ELR (cell line): ENCODE measurements around the gene OVCH1.
A peak's percentile ranks its signal among the peaks of the same experiment; 100 is the strongest.
"Not testable (repeated sequence)": the region's sequence is repeated elsewhere in the genome, so short reads cannot be mapped to it uniquely, and the experiment has no call there.

ENCODE experiments used
- DNase-seq: peaks from one replicate; pipeline ENCODE4 v3.0.0-alpha.2; 2015; ENCODE audit warnings: low read depth

The OVCH1 gene

GRCh38 chr12:29503283-29503682, 5.8 kb upstream of the OVCH1 start:
- no peak for DNase-seq

GRCh38 chr12:29499235-29499634, 1.7 kb upstream of the OVCH1 start:
- DNase-seq, result no peak

GRCh38 chr12:29492891-29493290, 4.6 kb downstream of the OVCH1 start:
- DNase-seq, result no peak

DNA sequence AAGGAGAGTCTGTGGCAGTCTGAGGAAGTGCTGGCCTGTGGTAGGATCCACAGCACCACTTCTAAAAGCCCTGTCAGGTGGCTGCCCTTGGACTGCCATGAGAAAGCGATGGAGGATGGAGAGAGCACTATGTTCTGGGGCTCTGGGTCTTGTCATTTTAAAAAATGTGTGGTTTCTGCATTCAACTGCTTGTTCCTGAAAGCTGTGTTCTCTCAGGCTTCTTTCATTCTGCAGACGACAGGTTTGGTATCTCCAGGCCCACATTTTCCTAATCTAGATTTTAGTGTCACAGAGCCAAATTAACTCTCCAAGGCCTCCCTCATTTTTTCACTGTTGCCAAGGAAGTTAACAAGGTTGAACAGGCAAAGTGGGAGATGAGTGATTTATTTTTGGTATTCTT, 10.5 kb downstream of the OVCH1 start:
- no peak for DNase-seq

DNA sequence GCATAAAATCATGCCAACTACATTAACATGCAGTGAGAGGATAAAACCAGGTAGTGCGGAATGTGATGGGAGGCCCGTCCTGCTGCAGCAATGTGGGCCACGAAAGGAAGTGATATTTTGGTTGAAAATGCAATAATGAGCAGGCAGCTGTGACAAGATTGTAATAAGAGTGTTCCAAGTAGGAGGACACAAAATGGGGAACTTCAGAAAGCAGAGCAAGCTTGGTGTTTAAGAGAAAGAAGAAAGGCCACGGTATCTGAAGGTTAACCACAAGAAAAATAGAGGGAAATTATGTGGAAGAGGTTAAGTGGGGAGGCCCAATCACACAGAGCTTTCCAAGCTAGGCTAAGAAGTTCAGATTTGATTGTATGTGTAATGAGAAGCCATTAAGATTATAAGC, 34.3 kb downstream of the OVCH1 start:
- DNase-seq, result no peak

DNA sequence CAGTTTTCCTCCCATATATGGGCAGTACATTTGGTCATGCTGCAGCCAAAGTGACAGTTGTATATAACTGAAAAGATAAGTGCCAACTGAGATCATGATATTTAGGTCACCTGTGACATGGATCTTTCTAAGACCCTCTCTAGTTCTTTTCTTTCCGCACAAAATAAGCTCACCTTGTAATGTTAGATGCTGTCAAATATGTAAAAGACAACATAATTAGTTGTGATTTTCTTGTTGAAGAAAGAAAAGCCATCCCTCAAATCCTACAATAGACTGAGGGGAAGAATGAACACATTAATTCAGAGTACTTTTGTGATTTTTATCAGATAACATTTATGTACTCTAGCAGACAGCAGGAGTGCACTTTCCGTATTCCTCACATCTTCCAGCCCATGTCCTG, 37.4 kb downstream of the OVCH1 start:
- DNase-seq, result no peak

- DNase-seq, result no peak
These were observed 42.4 kb downstream of the OVCH1 start for GRCh38 chr12:29455087-29455486.

DNA sequence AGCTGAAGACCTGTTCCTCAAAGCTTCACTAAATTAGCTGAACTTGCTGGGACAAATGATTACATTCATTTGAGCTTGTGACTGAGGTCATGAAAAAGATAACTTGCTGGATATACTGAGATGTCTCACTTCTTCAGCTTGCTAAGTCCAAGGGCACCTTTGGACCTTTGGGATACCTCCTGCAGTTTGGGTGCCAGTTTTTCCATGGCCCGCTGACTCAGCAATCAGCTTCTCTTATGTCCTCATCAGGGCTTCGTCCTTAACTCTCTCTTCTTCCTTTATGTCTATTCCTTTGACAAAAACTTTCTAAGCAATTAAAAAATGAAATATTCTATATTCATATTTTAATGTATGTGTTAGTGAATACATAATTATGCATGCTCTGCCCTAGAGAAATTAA, 45.6 kb downstream of the OVCH1 start:
- DNase-seq, result no peak

DNA sequence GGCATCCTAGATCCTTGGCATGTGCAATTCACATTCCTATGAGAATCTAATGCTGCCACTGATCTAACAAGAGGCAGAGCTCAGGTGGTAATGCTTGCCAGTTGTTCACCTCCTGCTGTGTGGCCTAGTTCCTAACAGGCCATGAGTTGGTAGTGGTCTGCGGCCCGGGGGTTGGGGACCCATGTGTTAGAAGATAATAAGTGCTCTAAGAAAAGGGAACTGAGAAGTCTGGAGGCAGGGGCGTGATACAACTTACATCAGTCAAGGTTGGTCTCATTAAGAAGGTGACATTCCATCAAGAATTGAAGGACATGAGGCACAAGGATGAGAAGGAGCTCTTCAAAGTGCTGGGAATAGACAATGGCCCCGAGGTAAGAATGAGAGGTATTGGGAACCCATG, 49.3 kb downstream of the OVCH1 start:
- no peak for DNase-seq

DNA sequence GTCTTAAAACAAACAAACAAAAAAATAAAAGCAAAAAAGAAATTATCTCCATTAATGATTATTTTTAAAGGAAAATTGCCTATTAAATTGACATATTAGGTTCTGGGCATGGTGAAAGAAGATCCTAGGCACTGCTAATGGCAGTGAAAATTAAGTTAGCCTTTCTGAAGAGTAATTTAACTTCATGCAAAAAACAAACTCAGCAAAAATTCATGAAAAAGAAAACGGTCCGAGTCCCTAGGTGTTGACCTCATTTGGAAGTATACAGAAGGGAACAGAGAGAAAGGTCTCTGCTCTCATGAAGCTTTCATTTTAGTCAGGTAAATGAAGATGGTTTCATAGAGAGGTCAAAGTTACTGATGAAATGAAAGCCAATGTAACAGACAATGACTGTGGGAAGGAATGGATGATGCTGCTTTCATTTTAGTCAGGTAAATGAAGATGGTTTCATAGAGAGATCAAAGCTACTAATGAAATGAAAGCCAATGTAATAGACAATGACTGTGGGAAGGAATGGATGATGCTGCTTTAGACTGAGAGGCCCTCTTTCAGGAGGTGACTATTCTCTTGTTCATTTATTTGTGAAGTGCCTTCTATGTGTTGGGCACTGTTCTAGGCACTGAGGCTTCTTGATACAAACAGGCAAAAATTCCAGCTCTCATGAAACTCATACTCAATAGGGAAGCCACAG, 50.1 kb downstream of the OVCH1 start:
- DNase-seq, result no peak

DNA sequence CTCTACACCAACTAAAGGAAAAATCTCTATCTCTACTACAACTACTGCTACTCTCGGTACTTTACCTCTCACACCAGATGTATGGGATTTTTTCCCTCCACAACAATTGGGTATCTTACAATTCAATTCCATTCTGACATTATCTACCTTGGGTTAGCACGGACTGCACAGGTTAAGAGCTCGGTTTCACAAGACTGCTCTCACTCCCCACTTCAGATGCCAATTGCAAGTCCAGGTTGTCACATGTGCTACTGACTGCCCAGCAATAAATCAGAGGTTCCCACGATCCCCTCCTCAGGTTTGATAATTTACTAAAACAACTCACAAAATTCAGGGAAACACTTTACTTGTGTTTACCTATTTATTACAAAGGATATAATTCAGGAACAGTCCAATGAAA, 58.0 kb downstream of the OVCH1 start:
- no peak for DNase-seq

DNA sequence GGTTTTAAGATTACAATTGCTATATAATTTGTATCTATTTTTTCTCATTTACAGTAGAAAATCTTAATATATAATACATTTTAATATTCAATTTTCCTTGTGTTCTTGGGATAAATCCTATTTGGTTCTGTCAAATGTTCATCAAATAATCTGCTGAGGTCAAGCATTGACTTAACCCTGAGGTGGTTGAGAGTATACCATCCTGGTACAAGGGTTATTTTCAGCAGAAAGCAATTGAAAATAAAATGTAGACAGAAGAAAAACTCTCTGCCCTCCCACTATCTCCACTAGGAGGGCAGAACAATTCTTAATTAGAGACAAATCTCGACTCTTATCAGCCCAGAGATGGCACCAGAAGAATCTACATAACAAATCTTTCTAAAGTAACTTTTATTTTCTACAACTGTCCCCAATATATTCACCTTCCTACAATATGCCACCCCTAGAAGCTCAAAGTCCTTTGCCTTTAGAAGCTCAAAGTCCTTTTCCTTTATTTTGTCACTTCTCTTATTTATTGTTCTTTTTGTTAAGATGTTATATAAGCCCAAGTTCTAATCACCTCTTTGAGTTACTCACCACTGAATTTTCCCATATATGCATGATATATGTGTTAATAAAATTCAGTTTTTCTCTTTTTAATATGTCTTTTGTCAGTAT, 58.6 kb downstream of the OVCH1 start:
- no peak for DNase-seq

DNA sequence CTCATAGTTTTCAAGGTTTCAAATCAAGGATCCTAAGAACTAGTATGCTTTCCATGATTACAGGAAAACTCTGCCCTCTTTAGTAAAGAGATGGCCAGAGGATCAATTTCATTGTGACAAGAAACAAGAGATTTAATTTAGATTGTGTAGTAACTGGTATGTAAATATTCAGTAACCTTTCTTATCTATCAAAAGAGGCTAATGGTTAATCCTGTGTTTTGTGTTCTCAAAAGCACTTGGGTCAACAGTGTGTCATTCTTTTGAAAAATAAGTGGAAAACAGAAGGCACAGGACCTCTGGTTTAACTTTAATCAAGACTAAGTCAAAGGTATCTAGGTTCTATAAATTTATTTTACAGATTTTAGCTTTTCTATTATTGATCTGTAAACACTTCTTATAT, 59.9 kb downstream of the OVCH1 start:
- DNase-seq, result no peak

- DNase-seq, result not testable (repeated sequence)
These were observed 60.7 kb downstream of the OVCH1 start for GRCh38 chr12:29436815-29437214.

DNA sequence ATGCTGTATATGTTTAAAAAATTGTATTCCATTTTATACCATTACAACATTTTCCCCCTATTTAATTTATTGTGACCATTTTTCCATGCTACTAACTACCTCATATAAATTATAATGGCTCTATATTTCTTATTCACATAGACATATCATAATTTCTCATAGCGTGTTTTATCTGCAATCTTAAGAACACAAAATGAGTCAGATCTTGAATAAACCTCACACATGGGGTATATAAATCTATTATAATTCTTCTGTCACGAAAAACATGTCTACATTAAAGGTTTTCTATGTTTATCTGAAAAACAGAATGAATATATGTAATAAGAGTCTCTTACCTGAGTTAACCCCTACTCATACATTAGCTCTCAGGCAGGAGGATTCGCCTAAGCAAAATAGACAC, 66.0 kb downstream of the OVCH1 start:
- no peak for DNase-seq

DNA sequence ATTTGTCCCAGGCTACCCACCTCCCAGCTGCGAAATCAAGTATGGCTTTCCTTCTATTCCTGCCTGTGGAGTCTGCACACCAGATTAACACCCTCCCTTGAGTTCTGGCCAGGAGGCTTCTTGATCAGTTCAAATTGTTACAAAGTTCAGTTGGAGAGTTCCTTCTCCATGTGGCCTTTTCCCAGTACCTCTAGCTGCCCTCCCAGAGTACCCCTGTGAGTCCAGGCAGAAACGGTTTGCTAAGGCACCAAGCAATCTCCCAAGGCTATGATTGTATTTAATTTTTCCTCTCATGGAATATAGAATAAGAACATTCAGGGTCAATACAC, 66.8 kb downstream of the OVCH1 start:
- DNase-seq, result no peak

- DNase-seq, result no peak
These were observed 67.3 kb downstream of the OVCH1 start for GRCh38 chr12:29429999-29430715.

DNA sequence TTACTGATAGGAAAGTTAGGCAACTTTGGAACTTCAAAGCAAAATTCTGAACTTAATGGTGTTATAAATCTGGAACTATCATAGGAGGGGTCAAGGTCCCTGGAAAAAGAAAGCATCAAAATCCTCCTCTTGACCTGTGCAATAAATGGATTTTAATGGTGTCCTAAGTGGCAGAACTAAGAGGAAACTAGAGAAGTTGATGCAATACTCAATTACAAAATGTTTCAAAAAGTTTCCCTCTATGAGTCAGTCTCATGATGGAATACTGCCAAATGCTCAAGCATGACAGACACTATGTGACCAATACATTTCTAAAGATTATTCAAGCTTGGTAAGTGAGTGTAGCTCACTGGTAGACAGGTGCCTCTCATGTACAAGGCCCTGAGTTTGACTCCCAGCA, 68.9 kb downstream of the OVCH1 start:
- peak; percentile 43 for DNase-seq

- peak; percentile 3 for DNase-seq
These were observed 69.5 kb downstream of the OVCH1 start for GRCh38 chr12:29427964-29428363.

DNA sequence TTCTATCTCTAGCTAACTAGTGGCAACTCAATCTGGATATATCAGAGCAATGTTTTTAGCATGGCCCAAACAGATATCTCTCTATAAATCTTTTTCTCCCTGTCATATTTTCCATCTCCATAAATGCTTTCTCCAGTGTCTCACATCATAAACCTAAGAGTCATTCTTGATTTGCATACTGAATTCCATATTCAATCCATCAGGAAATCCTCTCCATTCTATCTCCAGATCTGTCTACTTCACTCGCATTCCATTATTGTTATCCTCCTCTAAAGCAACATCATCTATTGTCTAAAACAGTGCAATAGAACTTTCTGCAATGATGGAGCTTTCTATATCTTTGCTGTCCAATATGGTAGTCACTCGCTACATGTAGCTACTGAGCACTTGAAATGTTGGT, 71.0 kb downstream of the OVCH1 start:
- no peak for DNase-seq

GRCh38 chr12:29425722-29426121, 71.8 kb downstream of the OVCH1 start:
- DNase-seq, result no peak

DNA sequence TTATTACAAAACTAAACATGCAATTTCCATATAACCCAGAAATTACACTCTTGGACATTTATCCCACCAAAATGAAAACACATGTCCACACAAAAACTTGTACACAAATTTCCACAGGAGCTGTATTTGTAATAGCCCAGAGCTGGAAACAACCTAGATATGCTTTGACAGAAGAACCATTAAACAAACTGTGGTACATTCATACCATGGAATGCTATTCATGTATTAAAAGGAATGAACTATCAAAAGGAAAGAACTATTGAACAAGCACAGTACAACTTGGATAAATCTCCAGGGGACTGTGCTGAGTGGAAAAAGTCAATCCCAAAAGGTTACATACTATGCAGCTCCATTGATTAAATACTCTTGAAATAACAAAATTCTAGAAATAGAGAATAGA, 80.7 kb downstream of the OVCH1 start:
- no peak for DNase-seq

DNA sequence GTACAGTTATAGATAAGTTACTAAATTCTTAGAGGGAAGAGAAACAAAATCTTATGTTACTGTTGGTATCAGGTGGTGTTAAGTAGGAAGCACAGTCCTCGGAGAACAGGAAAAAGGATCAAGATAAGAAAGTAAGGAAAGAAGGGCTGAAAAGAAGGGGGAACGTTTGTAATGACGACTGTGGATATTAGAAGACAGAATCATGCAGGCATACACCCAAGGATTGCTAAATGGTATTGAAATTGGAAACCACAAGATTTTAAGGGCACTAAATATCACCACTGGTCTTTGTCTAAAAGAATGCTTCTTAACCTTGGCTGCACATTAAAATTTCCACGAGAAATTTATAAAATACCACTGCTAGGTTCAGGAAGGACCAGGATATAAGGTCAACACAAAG, 82.4 kb downstream of the OVCH1 start:
- no peak for DNase-seq

- DNase-seq, result no peak
These were observed 83.1 kb downstream of the OVCH1 start for GRCh38 chr12:29414368-29414767.
